ENCODE data around the gene EZR.

EZR gene

DNA sequence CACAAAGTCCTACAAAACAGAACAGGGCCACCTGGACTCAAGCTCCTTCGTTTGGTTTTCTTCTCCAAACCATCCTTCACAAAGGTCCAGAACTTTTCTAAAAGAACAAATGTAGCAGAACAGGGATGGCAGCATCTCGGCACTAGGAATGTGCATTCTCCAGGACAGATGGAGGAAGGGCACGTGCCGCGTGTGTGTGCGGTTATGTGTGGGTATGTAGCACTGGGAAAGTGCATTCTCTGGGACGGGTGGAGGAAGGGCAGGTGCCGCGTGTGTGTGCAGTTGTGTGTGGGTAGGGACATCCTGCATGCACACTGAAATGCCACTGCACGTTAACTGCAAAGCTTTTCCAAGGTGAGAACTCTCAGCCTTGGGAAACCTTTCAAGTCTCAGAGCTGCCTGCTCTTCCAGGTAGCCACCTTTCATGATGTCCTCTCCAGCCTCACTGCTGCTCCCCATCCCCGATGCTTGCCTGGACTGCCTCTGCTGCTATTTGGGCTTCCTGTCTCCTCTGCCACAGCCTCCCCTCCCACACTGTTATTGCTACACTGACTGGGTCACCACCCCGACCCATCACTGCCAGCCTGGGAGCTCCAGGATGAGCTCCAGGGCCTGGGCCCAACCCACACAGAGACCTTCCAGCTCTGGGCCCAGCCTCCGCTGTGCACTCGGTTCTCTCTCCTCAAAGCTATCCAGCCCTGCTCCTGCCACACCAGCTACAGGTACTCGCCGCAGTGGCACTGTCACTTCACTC, 47.6 kb downstream of the EZR start:
- Mint-ChIP-seq H3K27me3 (no peaks in the 10 kb centered on the region), H3K9me3 (no peaks in the 10 kb centered on the region), H3K27ac (peak overlapping the region; percentile 69), H3K36me3 (ENCODE audit: low read depth) (peaks cover 93% of the 10 kb centered on the region), H3K4me3 (no peak overlapping the region), H3K4me1 (ENCODE audit: low read depth) (peaks cover 53% of the 10 kb centered on the region)

DNA sequence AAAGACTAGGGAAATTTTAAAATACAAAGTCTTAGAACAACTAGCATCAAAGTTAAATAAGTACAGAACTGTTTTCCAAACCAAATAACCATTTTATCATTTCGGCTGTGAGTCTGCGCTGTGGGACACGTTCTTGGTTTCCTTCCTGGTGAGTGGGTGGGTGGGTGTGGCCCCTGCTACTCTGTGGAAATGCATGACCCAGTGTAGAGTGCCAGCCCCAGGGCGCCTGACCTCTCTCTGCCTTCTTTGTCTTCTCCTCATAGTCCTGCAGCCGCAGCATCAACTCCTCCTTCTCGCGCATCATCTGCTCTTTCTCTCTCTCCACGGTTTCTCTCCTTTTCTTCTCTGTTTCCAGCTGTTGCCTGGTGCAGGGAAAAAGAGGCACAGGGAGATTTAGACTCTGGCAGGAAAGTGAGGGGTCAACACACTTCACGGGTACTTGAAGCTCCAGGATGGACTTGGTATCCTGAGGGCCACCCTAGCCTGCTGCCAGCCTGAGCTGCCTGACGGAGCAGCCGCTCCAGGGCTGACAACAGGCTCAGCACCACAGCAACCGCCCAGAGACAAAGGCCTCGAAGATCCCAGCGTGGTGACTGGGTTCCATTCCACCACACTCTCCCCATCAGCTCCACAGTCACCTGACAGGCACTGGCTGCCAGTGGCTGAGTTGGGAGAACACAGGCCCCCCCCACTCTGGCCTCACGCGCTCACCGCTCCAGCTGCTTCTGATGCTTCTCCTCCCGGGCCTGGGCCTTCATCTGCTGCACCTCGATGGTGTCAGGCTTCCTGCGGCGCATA, 48.4 kb downstream of the EZR start:
- H3K27ac Mint-ChIP-seq = peak overlapping the region; percentile 76
- peaks cover 91% of the 10 kb centered on the region for H3K36me3 Mint-ChIP-seq (ENCODE audit: low read depth)
- peaks cover 53% of the 10 kb centered on the region for H3K4me1 Mint-ChIP-seq (ENCODE audit: low read depth)
- H3K27me3 Mint-ChIP-seq = no peaks in the 10 kb centered on the region
- no peaks in the 10 kb centered on the region for H3K9me3 Mint-ChIP-seq
- H3K4me3 Mint-ChIP-seq = no peak overlapping the region

DNA sequence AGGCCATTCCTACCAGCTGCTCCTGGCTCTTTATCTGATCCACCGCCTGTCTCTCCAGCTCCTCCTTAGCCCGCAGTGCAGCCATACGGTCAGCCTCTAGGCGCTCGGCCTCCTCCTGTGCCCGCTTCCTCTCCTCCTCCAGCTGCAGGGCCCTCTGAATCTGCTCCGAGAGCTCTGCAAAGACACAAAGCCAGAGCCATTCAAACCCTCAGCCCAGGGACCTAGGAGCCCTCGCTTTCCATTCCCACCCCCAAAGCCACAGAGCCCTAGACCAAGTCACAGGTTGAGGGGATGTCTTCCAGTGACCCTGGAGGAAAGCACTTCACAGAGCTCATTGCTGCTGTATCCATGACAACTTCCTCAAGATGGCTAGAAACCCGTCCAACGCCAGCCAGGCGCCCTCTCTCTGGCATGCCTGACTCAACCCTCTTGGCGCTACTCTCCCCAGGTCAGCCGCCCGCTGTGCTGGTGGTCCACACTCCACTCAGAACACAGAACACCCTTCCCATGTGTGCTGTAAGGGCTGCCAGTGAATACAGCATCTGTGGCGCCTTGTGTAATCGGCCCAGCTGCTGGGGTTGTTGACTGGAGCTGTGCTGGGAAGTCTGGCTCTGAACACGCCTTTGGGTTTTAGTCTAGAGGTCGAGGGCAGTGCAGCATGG, 49.3 kb downstream of the EZR start:
- Mint-ChIP-seq H3K36me3 (ENCODE audit: low read depth) (peaks cover 90% of the 10 kb centered on the region), H3K27me3 (no peaks in the 10 kb centered on the region), H3K27ac (peak overlapping the region; percentile 76), H3K4me3 (no peak overlapping the region), H3K4me1 (ENCODE audit: low read depth) (peaks cover 48% of the 10 kb centered on the region), H3K9me3 (no peaks in the 10 kb centered on the region)

DNA sequence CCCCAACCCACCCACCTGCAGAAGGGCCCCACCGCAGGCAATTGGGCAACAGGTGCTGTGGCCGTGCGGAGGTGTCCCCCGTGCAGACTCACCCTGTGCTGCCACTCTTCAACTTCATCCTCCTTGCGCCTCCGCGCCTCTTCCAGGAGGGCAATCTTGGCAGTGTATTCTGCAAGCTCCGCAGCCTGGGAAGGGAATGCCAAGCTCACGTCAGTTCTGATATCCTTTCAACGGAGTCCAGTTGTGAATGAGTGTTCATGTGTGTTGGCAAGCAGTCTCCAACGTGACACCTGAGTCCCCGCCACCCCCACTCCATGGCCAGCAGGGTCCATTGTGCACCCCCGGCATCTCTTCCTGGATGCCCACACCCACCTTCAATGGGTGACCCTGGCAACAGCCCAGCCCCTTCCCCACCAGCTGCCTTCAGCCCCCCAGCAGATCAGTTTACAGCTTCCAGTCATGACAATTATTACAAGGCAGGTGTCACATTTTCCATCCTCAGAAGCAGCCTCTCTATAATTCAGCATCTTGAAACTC, 49.9 kb downstream of the EZR start:
- H3K27me3 Mint-ChIP-seq = no peaks in the 10 kb centered on the region
- peak overlapping the region; percentile 76 for H3K27ac Mint-ChIP-seq
- no peak overlapping the region for H3K4me3 Mint-ChIP-seq

DNA sequence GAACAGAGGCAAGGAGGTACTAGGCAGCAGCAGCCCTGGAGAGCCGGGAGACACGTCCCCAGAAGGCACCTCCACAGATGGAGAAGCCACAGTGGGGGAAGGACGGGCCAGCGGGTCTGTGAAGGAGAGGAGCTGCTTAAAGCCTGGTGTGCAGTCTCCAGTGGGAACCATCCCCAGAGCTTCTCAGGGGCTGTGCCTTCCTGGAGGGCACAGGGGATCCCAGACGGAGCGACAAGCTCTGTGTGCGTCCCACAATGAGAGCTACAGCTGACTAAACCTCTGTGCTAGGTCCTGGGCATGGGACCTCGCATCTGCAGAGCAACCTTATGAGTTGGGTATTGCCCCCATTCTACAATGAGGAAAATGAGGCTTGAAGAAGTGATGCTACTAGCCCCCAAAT, 50.7 kb downstream of the EZR start:
- no peaks in the 10 kb centered on the region for H3K27me3 Mint-ChIP-seq
- peaks cover 40% of the 10 kb centered on the region for H3K4me1 Mint-ChIP-seq (ENCODE audit: low read depth)
- no peaks in the 10 kb centered on the region for H3K9me3 Mint-ChIP-seq
- H3K36me3 Mint-ChIP-seq (ENCODE audit: low read depth) = peaks cover 90% of the 10 kb centered on the region
- no peak overlapping the region for H3K4me3 Mint-ChIP-seq
- H3K27ac Mint-ChIP-seq = peak overlapping the region; percentile 58

More for the DNA sequence above, 49.9 kb downstream of the EZR start:
- H3K9me3 Mint-ChIP-seq = no peaks in the 10 kb centered on the region
- H3K4me1 Mint-ChIP-seq (ENCODE audit: low read depth) = peaks cover 46% of the 10 kb centered on the region
- H3K36me3 Mint-ChIP-seq (ENCODE audit: low read depth) = peaks cover 90% of the 10 kb centered on the region

DNA sequence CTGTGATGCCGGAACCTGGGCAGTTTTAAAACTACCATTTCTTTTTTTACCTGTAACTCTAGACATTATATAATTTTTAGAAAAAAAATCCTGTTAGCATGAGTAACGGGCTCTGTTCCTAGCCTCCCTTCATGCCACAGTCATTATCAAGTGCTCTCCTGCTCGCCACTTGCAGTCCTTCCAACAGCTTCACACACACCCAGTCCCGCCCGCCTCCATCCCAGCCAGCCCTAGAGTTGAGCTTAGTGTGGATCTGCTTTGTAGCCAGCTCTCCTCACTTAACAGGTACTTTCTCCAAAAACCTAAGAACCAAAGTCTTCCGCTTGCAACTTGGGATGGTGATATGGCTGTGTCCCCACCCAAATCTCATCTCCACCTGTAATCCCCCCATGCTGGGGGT, 51.5 kb downstream of the EZR start:
- H3K4me1 Mint-ChIP-seq (ENCODE audit: low read depth) = peaks cover 33% of the 10 kb centered on the region

DNA sequence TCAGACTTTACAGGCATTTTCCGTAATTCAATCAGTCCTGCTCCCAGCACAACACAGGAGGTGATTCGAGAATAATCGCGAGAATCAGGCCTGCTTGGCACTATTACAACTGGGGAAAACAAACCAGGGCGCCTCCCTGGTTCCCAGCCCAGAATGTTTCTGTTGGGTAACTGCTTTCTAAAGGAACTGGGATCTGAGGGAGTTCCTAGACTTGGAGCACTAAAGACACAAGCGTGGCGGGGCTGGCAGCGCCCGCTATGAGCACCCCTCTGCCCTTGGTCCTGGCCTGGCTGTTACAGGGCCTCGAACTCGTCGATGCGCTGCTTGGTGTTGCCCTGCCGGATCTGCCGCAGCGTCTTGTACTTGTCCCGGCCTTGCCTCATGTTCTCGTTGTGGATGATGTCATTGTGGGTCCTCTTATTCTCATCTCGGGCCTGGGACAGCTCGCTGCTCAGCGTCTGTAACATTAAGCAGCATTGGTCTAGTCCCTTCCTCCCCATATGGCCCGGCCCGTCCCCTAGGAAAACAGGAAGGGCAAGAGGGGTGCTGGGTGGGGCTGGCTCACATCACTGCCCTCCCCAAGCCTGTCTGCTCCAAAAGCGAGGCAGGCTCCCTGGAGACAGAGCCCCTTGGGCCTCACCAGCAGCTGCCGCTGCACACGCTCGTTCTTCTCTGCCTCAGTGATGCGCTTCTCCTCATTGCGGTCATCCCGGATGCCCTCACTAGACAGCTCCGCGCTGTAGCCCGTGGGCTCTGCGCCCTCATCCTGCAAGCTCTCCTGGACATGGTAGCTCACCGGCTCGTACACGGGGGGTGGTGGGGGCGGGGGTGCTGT, 52.3 kb downstream of the EZR start:
- peak overlapping the region; percentile 46 for H3K27ac Mint-ChIP-seq
- H3K9me3 Mint-ChIP-seq = no peaks in the 10 kb centered on the region
- peaks cover 26% of the 10 kb centered on the region for H3K4me1 Mint-ChIP-seq (ENCODE audit: low read depth)
- no peaks in the 10 kb centered on the region for H3K27me3 Mint-ChIP-seq
- H3K4me3 Mint-ChIP-seq = no peak overlapping the region
- peaks cover 91% of the 10 kb centered on the region for H3K36me3 Mint-ChIP-seq (ENCODE audit: low read depth)

More for the DNA sequence above, 51.5 kb downstream of the EZR start:
- Mint-ChIP-seq H3K27me3 (no peaks in the 10 kb centered on the region), H3K27ac (peak overlapping the region; percentile 58), H3K4me3 (no peak overlapping the region), H3K36me3 (ENCODE audit: low read depth) (peaks cover 90% of the 10 kb centered on the region), H3K9me3 (no peaks in the 10 kb centered on the region)

DNA sequence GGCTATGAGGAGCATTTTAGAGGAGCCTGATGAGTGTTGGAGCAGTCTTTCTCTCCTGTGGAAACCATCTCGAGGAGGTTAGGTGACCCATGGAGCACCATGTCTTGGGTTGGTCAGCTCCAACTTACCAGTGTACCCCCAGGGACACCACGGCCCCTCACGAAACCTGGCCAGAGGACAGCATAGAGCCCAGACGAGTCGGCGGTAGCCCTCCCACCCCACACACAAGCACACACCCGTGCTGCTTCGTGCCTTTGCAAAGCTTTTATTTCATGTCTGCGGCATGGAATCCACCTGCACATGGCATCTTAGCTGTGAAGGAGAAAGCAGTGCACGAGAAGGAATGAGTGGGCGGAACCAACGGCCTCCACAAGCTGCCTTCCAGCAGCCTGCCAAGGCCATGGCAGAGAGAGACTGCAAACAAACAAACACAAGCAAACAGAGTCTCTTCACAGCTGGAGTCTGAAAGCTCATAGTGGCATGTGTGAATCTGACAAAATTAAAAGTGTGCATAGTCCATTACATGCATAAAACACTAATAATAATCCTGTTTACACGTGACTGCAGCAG, 53.6 kb downstream of the EZR start:
- peaks cover 15% of the 10 kb centered on the region for H3K4me1 Mint-ChIP-seq (ENCODE audit: low read depth)
- H3K36me3 Mint-ChIP-seq (ENCODE audit: low read depth) = peaks cover 89% of the 10 kb centered on the region
- H3K27me3 Mint-ChIP-seq = no peaks in the 10 kb centered on the region
- H3K9me3 Mint-ChIP-seq = no peaks in the 10 kb centered on the region
- H3K27ac Mint-ChIP-seq = peak overlapping the region; percentile 31
- no peak overlapping the region for H3K4me3 Mint-ChIP-seq

DNA sequence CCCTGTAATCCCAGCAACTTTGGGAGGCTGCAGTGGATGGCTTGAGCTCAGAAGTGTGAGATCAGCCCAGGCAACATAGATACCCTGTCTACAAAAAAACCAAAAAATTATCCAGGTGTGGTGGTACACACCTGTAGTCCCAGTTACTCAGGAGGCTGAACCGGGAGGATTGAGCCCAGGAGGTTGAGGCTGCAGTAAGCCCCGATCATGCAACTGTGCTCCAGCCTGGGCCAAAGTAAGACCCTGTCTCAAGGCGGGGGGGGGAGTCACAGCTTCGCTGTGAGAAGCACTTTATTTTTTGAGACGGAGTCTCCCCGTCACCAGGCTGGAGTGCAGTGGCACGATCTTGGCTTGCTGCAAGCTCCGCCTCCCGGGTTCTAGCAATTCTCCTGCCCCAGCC, 54.2 kb downstream of the EZR start:
- Mint-ChIP-seq H3K4me3 (no peak overlapping the region), H3K4me1 (ENCODE audit: low read depth) (peaks cover 9% of the 10 kb centered on the region), H3K27me3 (no peaks in the 10 kb centered on the region), H3K27ac (peak overlapping the region; percentile 70), H3K36me3 (ENCODE audit: low read depth) (peaks cover 84% of the 10 kb centered on the region), H3K9me3 (no peaks in the 10 kb centered on the region)

DNA sequence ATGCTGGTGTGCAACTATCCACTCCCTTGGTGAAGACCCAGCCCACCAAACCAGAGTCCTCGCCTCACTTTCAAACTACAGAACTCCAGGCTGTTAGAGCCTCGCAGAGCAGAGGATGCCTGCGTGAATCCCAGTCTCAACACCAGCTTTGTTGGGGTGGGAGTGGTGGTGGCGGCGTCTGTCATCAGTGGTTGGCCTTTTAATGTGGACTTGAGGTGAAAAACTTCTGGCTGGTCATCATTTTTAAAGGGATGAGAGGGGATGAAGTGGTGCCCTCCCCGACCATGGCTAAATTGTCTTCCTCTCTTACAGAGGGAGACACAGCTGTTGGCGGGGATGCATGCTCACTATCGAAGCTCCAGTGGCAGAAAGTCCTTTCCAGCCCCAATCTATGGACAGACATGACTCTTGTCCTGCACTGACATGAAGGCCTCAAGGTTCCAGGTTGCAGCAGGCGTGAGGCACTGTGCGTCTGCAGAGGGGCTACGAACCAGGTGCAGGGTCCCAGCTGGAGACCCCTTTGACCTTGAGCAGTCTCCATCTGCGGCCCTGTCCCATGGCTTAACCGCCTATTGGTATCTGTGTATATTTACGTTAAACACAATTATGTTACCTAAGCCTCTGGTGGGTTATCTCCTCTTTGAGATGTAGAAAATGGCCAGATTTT, 54.9 kb downstream of the EZR start:
- Mint-ChIP-seq H3K27ac (peak overlapping the region; percentile 70), H3K27me3 (no peaks in the 10 kb centered on the region), H3K4me3 (no peak overlapping the region), H3K36me3 (ENCODE audit: low read depth) (peaks cover 82% of the 10 kb centered on the region), H3K4me1 (ENCODE audit: low read depth) (peaks cover 3% of the 10 kb centered on the region), H3K9me3 (no peaks in the 10 kb centered on the region)

DNA sequence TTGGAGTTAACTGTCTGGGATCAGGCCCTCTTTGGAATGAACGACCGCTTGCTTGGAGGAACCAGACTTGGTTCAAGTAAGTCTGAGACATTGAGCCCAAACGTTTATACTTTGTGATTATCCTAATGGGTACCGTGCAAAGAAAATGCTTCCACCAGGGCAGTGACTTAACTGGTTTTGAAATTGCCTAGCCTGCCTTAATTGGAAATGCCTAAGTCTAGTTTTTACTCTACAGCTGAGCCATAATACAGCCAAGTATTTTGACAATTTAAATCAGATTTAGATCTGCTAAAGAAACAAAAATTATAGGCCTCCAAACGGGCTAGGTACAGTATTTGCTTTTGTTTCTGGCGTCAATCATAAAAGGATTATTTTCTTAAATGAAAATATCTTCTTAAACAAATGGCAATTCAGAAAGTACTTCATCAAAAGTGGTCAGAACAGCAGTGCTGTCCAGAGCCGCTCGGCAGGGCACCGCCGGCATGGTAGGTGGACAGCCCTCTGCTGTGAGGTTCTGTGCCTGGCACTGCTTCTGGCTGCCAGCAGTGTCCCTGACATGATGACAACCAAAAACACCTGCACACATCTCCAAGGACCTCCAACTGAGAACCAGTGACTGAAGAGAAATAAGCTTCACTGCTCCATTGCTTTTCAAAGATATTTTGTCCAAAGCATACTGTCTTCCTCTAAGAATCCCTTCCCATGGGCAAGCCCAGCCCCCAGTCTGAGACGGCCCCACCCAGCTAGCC, 55.6 kb downstream of the EZR start:
- H3K27ac Mint-ChIP-seq = peak overlapping the region; percentile 9
- H3K27me3 Mint-ChIP-seq = no peaks in the 10 kb centered on the region
- no peak overlapping the region for H3K4me3 Mint-ChIP-seq
- no peaks in the 10 kb centered on the region for H3K4me1 Mint-ChIP-seq (ENCODE audit: low read depth)
- H3K36me3 Mint-ChIP-seq (ENCODE audit: low read depth) = peaks cover 81% of the 10 kb centered on the region
- no peaks in the 10 kb centered on the region for H3K9me3 Mint-ChIP-seq

DNA sequence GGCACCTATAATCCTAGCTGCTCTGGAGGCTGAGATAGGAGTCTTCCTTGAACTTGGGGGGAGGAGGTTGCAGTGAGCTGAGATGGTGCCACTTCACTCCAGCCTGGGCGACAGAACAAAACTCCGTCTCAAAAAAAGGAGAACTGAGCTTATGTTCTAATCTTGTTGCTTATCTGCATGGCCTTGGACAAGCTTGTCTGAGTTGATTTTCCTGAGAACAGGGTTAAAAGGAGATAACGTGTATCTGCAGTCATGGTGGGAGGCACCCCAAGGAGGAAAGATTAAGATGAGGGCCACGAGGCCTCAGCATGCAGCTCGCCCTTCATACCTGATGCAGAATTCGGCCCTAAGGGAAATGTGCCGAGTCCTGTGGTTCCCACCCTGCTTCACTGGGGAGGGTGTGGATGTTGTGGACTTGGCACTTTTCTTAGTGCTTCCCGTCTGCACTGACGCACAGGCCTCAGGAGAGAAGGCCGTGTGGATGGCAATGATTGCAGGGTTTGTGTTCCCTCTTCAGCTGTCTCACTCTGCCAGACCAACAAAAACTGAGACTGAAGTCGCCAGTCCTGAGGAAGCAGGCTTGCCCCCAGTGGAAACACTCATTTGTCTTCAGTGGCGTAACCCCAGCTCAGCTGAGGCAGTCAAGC, 56.3 kb downstream of the EZR start:
- Mint-ChIP-seq H3K9me3 (no peaks in the 10 kb centered on the region), H3K27me3 (no peaks in the 10 kb centered on the region), H3K36me3 (ENCODE audit: low read depth) (peaks cover 75% of the 10 kb centered on the region), H3K4me1 (ENCODE audit: low read depth) (no peaks in the 10 kb centered on the region), H3K27ac (peak overlapping the region; percentile 9), H3K4me3 (no peak overlapping the region)

DNA sequence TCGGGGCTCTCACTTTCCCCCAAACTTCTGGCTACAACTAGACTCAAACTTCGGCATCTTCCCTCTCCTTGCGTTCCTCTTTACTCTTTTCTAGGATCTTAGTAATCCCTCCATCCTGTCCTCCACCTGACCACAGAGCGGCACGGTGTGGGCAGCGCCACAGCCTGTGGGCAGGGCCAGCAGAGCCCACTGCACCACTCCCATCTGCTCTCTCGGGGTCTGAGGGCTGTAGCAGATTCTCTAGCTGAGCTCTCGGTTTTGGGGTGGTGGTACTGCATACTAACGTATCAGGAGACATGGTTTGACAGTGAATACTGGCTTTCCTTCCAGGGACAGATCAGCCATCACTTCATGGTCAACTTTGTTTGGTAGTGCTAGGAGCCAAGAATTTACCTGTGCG, 57.4 kb downstream of the EZR start:
- no peak overlapping the region for H3K4me3 Mint-ChIP-seq
- no peaks in the 10 kb centered on the region for H3K27me3 Mint-ChIP-seq
- peak overlapping the region; percentile 29 for H3K27ac Mint-ChIP-seq
- H3K9me3 Mint-ChIP-seq = no peaks in the 10 kb centered on the region
- no peaks in the 10 kb centered on the region for H3K4me1 Mint-ChIP-seq (ENCODE audit: low read depth)
- H3K36me3 Mint-ChIP-seq (ENCODE audit: low read depth) = peaks cover 71% of the 10 kb centered on the region

Data from stimulated activated naive CD8-positive, alpha-beta T cell treated with anti-CD3 and anti-CD28 coated beads, Interleukin-15, Interleukin-2, amounts not matched to agents 100 ng/mL and 50 ng/mL, for 24 hours (primary cell).